ENCODE results near the gene CSNK2A1.
"Not testable (repeated sequence)": the region's sequence is repeated elsewhere in the genome, so short reads cannot be mapped to it uniquely, and the experiment has no call there.

The CSNK2A1 gene

DNA sequence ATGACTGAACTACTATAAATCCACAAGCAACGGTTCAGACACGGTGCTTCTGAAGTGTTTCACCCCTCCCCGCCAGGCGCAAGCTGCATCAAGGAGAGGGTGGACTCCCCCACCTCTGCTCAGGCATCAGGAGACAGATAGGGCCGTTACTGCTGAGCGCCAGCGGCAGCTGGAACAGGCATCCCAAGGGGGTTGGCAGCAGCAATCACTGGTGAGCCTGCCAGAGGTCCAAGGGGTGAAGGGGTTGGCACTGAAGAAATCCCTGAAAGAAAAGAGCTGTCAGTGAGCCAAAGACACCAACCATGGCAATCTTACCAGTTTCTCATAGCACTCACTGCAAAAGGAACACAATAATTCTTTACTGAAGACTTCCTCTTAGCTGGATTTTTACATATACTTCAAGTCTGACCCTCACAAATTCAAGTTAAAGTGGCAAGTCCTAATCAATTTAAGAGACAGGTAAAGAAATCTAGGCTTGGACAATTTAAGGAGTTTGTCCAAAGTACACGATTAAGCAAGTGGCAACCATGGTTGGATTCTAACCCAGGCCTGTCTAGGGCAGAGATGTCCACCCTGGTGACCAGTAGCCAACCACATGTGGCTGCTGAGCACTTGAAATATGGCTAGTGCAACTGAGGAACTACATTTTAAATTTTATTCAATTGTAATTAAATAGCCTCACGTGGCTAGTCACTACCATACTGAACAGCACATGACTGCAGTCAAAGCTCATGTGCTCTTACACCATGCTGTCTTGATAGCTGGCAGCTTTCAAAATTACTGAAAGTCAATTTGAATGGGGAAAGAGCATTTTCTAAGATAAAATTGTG, 59.6 kb downstream of the CSNK2A1 start:
- ATAC-seq (no peak), DNase-seq (no peak)

DNA sequence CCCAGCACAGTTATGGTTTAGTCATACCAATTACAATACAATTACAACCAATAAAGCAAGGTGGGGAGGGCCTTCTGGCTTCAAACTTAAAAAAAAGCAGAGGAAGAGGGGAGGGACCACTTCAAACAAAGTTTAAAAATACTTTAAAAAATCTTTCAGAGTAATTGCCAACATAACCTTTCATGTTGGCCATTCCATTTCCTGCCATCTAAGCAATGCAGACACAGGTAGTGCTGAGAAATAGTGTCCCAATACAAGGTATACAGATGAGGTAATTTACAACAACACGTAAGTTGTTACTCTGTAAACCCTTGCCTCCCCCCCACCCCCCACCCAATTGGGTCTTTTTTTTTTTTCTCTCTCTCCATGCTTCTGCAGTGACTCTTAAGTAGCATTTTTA, 62.4 kb downstream of the CSNK2A1 start:
- ATAC-seq = no peak
- DNase-seq = no peak

DNA sequence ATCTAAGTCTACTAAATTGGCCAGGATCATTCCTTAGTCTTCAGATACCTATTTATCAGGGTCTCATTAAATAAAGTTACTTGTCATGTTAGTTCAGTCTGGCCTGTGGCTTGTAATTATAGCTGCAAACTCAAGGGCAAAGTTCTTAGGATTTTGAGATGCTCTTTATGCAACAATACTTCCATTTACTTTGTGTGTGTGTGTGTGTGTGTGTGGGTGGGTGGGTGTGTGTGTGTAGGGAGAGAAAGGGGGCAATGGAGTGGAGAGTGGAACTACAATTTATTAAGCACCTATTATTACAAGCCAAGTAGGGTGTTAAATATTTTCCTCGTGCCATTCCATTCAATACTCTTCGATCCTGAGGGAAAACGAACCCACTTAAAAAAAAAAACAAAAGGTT, 63.5 kb downstream of the CSNK2A1 start:
- ATAC-seq (no peak), DNase-seq (no peak)

DNA sequence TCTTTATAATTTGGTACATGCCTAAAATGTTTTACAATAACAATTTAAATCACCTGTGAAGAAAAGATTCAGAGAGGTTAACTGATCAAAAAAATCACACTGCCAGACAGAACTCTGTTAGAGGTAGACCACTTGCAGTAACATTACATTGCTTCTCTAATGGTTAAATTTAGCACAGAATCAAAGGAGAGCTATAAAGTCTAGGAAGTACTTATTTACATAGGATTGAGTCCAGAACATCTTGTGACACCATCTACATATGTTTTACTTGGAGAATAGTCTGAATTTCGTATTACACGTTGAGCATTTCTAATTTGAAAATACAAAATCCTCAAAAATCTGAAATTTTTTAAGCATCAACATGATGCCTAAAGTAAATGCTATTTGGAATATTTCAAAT, 64.1 kb downstream of the CSNK2A1 start:
- DNase-seq (no peak), ATAC-seq (no peak)

DNA sequence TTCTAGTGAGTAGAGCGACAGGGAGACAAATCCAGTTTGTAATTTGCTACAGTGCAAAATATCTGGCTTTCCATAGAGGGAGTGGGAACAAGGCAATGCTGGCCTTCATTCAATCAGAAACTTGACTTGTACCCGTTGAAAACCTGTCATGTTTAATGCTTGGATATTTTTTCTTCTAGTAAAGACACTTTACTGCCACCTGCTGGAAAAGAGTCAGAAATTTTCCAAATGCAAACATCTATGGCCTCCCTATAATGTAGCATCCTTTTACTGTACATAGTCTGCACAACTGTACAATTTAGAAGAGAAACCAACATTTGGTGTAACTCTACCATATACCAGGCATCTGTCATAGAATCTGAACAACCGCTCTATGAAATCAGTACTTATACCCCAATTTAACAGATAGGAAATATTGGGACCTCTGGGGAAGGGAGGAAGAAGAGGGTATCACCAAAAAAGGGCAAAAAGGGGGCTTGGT, 64.6 kb downstream of the CSNK2A1 start:
- ATAC-seq = peak; percentile 45
- no peak for DNase-seq

DNA sequence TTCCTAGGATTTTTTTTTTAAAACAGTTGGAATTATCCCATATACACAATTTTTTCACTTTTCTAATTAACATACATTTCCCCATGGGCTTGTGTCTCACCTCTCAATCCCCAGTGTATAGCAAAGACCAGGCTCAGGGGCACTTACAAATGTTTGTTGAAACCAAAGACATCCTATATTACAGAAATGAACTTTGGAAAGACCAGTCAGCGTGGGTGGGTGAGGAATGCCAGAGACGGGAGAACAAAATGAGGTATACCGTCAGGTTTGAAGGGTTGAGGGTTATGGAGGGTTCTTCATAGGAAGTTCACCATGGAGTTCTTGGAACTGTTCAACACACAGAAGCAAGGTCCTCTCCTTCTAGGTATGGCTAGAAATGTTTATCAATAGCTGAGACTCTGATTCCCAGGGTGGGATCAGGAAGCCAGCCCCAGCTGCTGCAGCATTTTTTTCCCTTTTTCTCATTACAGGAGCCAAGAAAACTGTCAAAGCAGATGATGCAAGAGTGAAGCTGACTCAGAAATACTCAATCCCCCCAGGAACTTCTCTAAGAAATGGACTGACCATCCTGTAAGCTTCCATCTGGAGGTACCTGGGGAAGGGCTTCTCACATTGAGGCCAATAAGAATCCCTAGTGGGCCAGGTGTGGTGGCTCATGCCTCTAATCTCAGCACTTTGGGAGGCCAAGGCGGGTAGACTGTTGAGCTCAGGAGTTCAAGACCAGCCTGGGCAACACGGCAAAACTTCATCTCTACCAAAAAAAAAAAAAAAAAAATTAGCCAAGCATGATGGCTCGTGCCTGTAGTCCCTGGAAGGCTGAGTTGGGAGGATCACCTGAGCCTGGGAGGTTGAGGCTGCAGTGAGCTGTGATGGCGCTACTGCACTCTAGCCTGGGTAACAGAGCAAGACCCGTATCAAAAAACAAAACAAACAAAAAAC, 65.3 kb downstream of the CSNK2A1 start:
- no peak for ATAC-seq
- DNase-seq = no peak

DNA sequence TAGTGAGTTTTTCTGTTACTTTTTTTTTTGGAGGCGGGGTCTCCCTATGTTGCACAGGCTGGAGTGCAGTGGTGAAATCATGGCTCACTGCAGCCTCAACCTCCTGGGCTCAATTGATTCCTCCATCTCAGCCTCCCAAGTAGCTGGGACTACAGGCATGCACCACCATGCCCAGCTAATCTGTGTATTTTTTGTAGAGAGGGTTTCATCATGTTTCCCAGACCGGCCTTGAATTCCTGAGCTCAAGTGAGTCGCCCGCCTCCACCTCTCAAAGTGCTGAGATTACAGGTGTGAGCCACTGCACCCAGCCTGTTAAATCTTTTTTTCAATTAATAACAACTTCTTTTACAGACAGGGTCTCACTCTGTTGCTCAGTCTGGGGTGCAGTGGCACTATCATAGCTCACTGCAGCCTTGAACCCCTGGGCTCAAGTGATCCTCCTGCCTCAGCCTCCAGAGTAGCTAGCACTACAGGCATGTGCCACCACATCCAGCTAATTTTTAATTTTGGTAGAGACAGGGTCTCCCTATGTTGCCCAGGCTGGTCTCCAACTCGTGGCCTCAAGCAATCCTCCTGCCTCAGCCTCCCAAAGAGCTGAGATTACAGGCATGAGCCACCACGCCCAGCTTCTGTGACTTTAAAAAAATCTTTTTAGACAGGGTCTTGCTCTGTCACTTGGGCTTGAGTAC, 66.9 kb downstream of the CSNK2A1 start:
- not testable (repeated sequence) for ATAC-seq, DNase-seq

DNA sequence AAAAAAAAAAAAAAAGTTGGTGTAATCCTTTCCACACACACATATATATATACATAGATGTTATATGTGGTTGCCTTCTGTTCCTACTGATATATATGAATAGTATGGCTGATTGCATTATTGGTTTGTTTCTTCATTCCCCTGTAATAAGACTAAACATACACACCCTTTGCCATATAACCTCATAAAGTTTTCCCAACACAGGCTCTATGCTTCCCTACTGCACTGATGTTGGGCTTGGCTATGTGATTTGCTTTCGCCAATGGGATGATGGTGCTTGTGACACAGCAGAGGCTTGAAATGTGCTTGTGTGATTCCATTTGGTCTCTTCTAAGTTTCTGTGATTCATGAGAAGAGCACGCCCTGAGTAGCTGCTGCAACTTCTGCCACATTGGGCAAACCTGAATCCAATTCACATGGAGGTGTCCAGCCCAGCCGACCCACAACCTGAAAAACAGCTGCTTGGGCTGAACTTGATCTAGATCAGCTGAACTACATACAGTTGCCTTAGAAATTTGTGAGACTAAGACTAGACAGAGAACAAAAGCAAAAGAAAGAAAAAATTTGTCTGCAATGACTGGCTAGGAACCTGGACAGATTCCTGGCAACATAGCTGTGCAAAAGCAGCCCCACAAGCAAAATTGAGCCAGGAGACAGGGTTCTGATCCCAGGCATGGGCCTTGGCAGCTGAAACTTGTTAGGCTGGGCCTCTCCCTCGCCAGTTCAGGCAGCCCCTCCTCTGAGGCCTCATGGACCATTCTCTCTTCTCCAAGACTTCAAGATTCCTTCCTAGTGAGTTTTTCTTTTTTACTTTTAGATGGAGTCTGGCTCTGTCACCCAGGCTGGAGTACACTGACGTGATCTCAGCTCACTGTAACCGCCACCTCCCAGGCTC, 67.9 kb downstream of the CSNK2A1 start:
- DNase-seq (no peak), ATAC-seq (no peak)

DNA sequence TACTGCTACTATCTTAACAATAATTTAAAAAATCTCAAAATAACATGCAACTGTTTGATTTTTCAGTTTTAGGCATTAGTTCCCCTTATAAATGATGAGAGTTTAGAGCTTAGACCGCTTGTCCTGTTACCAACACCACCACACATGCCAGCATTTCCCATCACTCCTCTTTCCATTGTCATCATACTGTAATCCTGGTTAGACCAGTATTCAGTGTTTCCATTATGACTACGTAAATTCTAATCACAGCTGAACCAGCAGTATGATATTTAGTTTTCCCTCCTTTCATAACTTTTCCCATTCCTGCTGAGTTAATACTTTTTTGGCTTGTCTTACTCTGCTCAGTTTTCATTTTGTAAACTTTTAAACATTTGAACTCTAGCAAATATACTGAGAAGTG, 69.0 kb downstream of the CSNK2A1 start:
- no peak for DNase-seq
- no peak for ATAC-seq

DNA sequence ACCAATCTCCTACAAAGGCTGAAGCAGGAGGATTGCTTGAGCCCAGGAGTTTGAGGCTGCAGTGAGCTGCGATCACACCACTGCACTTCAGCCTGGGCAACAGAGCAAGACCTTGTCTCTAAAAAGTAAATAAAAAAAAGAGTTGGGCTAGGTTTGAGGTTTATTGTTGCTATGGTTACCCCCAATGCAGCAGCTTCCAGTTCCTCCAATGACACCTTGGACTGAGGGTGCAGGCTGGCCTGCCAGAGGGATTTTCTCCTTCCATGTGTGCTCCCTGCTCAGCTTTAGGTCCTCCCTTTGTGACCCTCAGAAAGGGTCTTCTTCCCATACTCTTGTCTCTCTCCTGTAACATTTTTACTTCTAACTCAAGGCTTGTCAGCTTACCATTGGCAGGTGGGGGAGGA, 70.7 kb downstream of the CSNK2A1 start:
- ATAC-seq = no peak
- no peak for DNase-seq

DNA sequence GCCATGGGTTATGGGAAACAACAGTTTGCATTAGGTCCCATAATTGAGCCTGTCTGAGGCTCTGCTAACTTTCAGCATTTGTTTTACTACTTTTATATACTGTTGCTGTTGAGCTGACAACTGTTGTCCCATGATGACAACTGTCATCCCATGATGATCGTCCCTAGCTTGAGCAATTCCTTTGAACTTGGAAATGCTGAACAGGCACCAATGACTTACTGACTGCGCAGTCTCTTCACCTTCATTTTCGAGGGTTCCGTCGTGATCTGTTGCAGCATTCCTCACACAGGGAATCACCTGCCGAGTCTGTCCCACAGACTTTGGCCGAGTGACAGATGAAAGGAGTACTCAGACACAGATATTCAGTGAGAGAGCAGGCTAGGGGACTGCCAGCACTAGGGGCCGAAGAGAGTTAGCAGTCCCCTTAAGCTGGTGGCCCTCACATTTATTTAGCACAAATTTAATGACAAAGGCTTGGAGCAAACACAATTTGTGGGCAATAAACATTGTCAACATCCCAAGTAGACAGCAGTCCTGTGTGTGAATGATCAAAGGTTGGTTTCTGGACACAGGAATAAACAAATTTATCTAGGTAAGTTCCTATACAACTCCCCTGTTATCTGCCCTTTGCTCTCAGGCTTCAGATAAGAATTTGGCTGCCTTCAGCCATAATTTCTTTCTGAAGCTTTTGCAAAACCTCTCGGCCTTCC, 71.3 kb downstream of the CSNK2A1 start:
- DNase-seq (no peak), ATAC-seq (no peak)

DNA sequence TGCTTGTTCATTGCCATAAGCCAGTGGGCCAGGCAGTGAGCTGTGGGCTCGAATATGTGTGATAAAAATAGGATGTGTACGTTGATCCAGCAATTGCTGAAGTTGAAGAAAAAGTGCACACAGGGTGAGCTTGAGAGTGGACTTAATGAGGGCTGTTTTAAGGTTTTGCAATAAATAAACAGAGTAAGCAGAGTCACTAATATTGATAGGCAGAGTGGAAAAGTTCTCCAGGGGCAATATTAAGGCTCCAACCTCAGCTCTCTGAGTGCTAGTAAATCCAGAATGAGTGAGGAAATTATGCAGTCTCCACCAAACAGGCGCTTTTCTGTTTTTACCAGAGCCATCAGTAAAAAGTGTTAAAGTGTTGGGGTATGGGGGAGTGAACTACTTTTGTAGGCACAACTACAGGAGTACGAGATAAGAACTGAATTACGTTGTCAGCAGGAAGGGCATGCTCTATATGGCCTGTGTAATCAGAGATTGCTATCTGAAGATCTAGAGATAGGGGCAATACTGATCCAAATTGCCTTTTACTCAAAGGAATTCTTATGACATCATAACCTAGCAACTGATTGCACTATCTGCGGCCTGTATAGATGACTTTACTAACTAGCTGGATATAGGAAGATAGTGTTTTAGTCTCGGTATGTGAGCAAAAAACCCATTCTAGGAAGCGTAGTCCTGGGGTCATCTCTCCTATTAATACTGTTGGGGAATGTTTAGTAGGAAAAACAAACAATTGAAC, 73.7 kb downstream of the CSNK2A1 start:
- ATAC-seq (no peak), DNase-seq (no peak)

DNA sequence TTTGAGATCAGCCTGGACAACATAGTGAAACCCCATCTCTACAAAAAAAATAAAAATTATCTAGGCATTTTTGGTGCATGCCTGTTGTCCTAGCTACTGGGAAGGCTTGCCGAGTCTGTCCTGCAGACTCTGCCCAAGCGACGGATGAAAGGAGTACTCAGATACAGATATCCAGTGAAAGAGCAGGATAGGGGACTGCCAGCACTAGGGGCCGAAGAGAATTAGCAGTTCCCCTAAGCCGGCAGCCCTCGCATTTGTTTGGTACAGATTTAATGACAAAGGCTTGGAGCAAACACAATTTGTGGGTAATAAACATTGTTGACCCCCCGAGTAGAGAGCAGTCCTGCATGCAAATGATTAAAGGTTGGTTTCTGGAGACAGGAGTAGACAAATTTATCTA, 75.8 kb downstream of the CSNK2A1 start:
- DNase-seq = no peak
- no peak for ATAC-seq

DNA sequence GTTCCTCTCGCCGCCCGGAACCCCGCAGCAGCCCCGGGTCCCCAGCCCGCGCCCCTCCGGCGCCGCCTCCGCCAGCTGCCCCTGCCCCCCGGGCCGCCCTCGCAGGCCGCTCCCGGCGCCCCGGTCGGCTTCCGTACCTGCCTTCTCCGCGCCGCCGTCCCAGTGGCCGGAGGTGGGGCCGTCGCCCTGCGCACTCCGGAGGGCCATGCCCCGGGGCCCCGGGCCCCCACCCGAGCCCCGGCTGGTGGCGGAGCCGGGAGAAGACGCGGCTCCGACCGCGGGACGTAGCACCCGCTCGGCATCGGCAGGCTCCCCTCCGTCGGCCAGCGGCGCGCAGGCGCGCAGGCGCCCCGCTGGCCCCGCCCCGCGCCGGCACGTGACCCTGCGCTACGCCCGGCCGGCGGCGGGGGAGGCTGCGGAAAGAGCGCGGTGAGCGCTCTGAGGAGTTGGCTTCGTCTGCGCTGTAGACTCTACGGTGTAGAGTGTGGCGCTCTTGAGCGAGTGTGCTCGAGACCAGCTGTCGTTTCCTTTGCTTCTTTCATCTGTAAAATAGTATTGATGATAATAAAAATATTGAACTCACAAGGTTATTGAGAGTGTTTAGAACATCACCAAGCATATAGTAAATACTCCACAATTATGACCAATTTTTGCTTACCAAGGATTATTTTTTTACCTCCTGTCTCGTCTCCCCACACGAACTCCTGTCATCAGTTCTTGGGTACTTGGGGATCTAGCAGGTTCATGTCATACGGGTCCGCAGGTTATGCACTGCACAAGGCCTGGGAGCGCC, 81.2 kb downstream of the CSNK2A1 start, which contains the start of gene TBC1D20:
TBC1D20 (minus strand) TSS at position 335 of the 793 bp plus-strand sequence; CDS start at position 207, 128 bp downstream.
- DNase-seq (peak; percentile 88), ATAC-seq (peak; percentile 98)

DNA sequence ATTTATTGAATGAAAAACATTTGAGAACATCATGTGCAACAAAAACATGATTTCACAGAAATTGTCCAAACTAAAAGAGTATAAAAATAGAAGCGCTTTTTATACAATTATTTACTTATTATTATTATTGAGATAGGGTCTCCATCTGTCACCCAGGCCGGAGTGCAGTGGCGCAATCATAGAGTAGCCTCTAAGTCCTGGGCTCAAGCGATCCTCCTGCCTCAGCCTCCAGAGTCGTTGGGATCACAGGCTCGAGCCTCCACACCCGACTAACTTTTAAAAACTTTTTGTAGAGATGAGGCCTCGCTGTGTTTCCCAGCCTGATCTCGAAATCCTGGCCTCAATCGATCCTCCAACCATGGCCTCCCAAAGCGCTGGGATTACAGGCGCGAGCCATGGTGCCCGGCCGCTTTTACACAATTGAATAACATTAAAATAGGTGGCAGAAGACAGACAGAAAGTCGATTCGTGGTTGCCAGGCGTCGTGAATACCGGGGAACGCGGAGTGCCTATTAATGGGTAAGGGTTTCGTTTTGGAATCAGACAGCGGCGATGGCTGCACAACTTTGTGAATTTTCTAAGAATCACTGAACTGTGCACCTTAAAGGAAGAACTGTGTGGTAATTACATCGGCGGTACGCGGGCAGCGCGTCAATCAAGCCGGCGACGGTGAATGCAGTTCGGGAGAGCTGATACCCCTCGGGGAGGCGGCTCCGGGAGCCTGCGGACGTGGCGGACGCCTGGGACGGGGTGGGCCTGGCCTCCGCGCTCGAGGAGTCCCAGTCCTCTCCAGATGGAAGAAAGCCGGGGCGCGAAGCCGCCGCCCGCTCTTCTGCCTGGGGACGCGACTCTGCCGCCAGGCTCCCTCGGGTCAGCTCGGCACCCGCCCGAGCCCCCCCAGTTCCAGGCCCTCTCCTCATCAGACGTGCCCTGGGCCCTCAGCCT, 82.1 kb downstream of the CSNK2A1 start:
- DNase-seq (peak; percentile 64), ATAC-seq (peak; percentile 47)

DNA sequence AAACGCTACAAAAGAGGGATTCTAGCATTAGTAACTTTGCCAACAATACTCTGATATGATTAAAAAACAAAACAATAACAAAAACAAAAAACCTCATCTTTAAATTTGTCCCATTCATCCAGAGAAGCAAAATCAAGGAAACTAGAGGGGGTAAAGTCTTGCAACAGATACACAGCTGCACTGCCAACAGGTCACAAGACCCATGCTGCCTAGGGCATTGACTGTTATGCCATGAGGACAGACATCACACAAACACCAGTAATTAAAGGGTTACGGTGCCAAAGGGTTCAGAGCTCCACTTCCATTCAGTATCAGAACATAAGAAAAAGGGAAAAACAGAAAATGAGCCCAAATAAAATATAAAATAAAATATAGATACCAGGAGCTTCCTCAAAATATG, 82.9 kb downstream of the CSNK2A1 start:
- DNase-seq = no peak
- ATAC-seq = no peak

DNA sequence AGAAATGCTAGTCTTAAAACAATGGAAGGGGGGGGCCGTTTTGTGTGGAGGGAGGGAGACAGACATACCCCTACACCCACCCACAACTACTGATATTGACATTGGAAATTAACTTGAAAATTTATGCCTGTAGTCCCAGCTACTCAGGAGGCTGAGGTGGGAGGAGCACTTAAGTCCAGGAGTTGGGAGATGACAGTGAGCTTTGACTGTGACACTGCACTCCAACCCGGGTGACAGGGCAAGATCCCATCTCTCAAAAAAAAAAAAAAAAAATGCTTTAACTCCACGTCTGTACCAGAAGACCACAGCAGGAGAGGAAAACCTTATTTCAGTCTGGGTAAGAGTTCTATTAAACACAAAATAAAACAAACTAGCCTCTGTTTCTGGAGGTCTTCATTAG, 83.4 kb downstream of the CSNK2A1 start:
- ATAC-seq = no peak
- DNase-seq = no peak

DNA sequence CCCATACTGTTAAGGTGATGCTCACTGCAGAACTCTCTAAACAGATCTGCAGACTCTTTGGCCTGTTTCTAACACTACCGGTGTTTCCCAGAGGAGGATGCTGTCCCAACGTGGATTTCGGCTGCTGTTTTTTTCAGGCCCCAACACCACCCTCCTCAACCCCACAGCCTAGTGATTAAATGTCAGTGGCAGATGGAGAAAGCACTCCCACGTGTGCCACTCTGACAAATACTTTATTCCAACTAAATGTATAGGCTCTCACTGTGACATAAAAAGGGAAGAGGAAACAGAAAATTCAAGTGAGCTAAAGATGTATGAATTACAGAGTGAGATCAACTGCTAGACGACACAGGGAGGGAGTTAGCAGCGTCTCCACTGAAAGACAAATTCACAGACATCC, 84.8 kb downstream of the CSNK2A1 start:
- DNase-seq (no peak), ATAC-seq (no peak)

Measured in stimulated activated naive CD8-positive, alpha-beta T cell treated with anti-CD3 and anti-CD28 coated beads, Interleukin-15, Interleukin-2, amounts not matched to agents 100 U/mL and 50 U/mL, for 24 hours (primary cell).